Liver (tissue), 9 donors: ENCODE data around the gene TRIM67. TPM values are rescaled to one million over a fixed set of nuclear protein-coding genes. Genes with fewer than 3 reads are reported as not detected.

ENCODE experiments used
- DNase-seq: peaks from one replicate; pipeline ENCODE4 v3.0.0-alpha.2; 2017; ENCODE audit warnings: low spot score
- H3K27ac ChIP-seq, 2 donors: one replicate each; pipeline ENCODE4 v1.7.0; 2013; ENCODE audit warnings: inconsistent platforms in 2 of 2, low read length in 2 of 2, control low read depth in 1 of 2, low read depth in 1 of 2, mild to moderate bottlenecking in 1 of 2
- H3K27me3 ChIP-seq, 4 donors: one replicate each; pipeline versions ENCODE4 v1.6.1 to v1.7.0; 2013; ENCODE audit warnings: low read length in 3 of 4, inconsistent platforms in 1 of 4, mild to moderate bottlenecking in 1 of 4, moderate library complexity in 1 of 4; ENCODE audit not compliant: control insufficient read depth in 4 of 4, insufficient read depth in 4 of 4
- H3K36me3 ChIP-seq, 4 donors: one replicate each; pipeline versions ENCODE4 v1.6.1 to v1.7.0; 2013; ENCODE audit warnings: low read length in 3 of 4, mild to moderate bottlenecking in 3 of 4, low read depth in 1 of 4, moderate library complexity in 1 of 4; ENCODE audit not compliant: control insufficient read depth in 4 of 4, insufficient read depth in 3 of 4
- H3K4me1 ChIP-seq, 4 donors: one replicate each; pipeline versions ENCODE4 v1.6.1 to v1.7.0; 2013; ENCODE audit warnings: low read length in 3 of 4, mild to moderate bottlenecking in 3 of 4, moderate library complexity in 1 of 4; ENCODE audit not compliant: control insufficient read depth in 4 of 4, insufficient read depth in 4 of 4
- H3K4me3 ChIP-seq, 3 donors: one replicate each; pipeline versions ENCODE4 v1.6.1 to v1.7.0; 2013; ENCODE audit warnings: low read length in 3 of 3, control low read depth in 1 of 3, low read depth in 1 of 3, mild to moderate bottlenecking in 1 of 3
- H3K9ac ChIP-seq, 2 donors: one replicate each; pipeline ENCODE4 v1.7.0; 2013; ENCODE audit warnings: low read length in 2 of 2, mild to moderate bottlenecking in 2 of 2, moderate library complexity in 2 of 2, control low read depth in 1 of 2, low read depth in 1 of 2
- H3K9me3 ChIP-seq, 4 donors: one replicate each; pipeline versions ENCODE4 v1.6.1 to v1.7.0; 2013; ENCODE audit warnings: low read length in 3 of 4; ENCODE audit not compliant: control insufficient read depth in 4 of 4
- ATF3 ChIP-seq: IDR thresholded peaks from 2 replicates; pipeline ENCODE4 v1.6.1; 2016; ENCODE audit warnings: antibody characterized with exemption
- EGR1 ChIP-seq, 2 donors: IDR thresholded peaks; 2 replicates each; pipeline ENCODE4 v1.6.1; 2016 to 2018; ENCODE audit warnings: antibody characterized with exemption in 2 of 2, low read depth in 2 of 2
- FOXA1 ChIP-seq: IDR thresholded peaks from 2 replicates; pipeline ENCODE4 v1.6.1; 2016; ENCODE audit warnings: antibody characterized with exemption
- HNF4G ChIP-seq: IDR thresholded peaks from 2 replicates; pipeline ENCODE4 v1.6.1; 2016; ENCODE audit warnings: antibody characterized with exemption
- JUND ChIP-seq, 2 donors: IDR thresholded peaks; 2 replicates each; pipeline ENCODE4 v1.6.1; 2016; ENCODE audit warnings: antibody characterized with exemption in 2 of 2
- MAX ChIP-seq: IDR thresholded peaks from 2 replicates; pipeline ENCODE4 v1.6.1; 2016; ENCODE audit warnings: antibody characterized with exemption
- RAD21 ChIP-seq, 2 donors: IDR thresholded peaks; 2 replicates each; pipeline ENCODE4 v1.6.1; 2016; ENCODE audit warnings: antibody characterized with exemption in 2 of 2, mild to moderate bottlenecking in 2 of 2
- SP1 ChIP-seq: IDR thresholded peaks from 2 replicates; pipeline ENCODE4 v1.6.1; 2018; ENCODE audit warnings: antibody characterized with exemption, mild to moderate bottlenecking
- TAF1 ChIP-seq: conservative IDR thresholded peaks from 2 replicates; pipeline ENCODE4 v1.6.1; 2016; ENCODE audit warnings: antibody characterized with exemption, mild to moderate bottlenecking
- YY1 ChIP-seq: IDR thresholded peaks from 2 replicates; pipeline ENCODE4 v1.6.1; 2016; ENCODE audit warnings: antibody characterized with exemption, mild to moderate bottlenecking
- ZBTB33 ChIP-seq: IDR thresholded peaks from 2 replicates; pipeline ENCODE4 v1.6.1; 2016; ENCODE audit warnings: antibody characterized with exemption
- WGBS: extraction: QIAGEN DNeasy Blood & Tissue Kit; methylation state at CpG from one replicate; pipeline ENCODE4 v1.1.7; 2013; 5-methylcytosine and 5-hydroxymethylcytosine counted together
- polyA plus RNA-seq, 2 donors: library from polyadenylated mRNA; stranded (reverse) in 1 of 2; unstranded in 1 of 2; fragments of 200-250 nt in 1 of 2; fragments of >200 nt in 1 of 2; fragmentation: Nextera tagmentation in 1 of 2; extraction: Ambion mirVana in 1 of 2; gene quantifications; one replicate each; pipeline versions ENCODE4 v1.2.1 to v1.2.3, GENCODE V29; 2013 to 2015
- total RNA-seq, 2 donors: library from RNA; depleted of rRNA; stranded (reverse); fragments of >200 nt; gene quantifications; one replicate each; pipeline ENCODE4 v1.2.3, GENCODE V29; 2014
- TF ChIP-seq, protein P1 (sequence below): fragments of 150-350 bp; IDR thresholded peaks from 2 replicates; pipeline ENCODE4 v1.5.1; 2017; ENCODE audit warnings: improper control_type of control experiment, low read depth, low read length; ENCODE audit not compliant: missing input control
- TF ChIP-seq, protein P2 (sequence below): IDR thresholded peaks from 2 replicates; pipeline ENCODE4 v1.6.1; 2016; ENCODE audit warnings: antibody characterized with exemption, mild to moderate bottlenecking
- donor health status: healthy.
- donor health status: healthy.
- donor health status: healthy.
- donor health status: healthy.
- donor health status: healthy.

Gene TRIM67
- total and polyA plus RNA-seq, 4 donors, result under 0.01 to 0.05 TPM; not detected in 2

DNA sequence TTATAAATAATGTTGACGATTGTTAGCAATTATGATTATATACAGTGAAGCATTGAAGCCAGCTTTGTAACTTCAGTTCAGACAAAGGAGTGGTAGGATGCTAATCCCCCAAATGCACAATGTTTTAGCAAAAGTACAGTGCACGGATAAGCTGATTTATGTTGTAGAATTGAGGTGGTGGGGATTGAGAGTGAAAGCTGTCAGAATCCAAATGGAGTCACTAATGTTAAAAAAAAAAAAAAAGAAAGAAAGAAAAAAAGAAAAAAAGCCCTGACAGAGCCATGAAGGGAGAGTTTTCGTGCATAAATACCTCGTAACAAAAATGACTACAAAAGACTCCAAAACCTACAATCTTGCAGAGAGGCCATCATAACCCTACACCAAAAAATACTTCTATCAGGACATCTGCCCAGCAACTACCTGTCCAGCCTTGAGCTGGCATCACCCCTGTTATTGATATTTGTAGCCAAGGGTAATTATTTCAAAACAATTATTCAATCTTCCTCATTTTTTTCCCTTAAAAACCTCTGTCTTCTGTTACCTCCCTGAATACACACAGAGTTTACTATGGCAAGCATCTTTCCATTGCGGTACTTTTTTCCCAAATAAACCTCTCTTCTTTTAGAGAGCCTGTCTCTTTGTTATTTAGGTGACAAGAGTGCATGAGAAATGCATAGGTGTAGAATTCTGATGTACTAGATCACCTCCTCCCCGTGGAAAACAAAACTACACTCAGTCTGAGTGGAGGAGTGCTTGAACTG is 2.5 kb upstream of the TRIM67 start:
- no peak for DNase-seq
- Histone ChIP-seq H3K4me3 (no peak overlapping the region), H3K27ac (no peak overlapping the region), H3K36me3 (no peaks in the 10 kb centered on the region), H3K4me1 (peaks cover 15 to 22% (median 19%) of the 10 kb centered on the region in 4 donors), H3K9ac (no peak overlapping the region), H3K9me3 (no peaks in the 10 kb centered on the region), H3K27me3 (peaks cover 0 to 11% (median 6%) of the 10 kb centered on the region in 4 donors)
- WGBS, result 71% methylated on average over 6 of the region's 6 CpGs
- TF ChIP-seq HNF4G (no peak), YY1 (no peak), JUND (IDR thresholded peaks at IDR 0.05) (no peak), TAF1 (no peak), ZBTB33 (no peak), RAD21 (IDR thresholded peaks at IDR 0.05) (no peak), ATF3 (no peak), MAX (no peak)
- TF ChIP-seq, protein P1, sequence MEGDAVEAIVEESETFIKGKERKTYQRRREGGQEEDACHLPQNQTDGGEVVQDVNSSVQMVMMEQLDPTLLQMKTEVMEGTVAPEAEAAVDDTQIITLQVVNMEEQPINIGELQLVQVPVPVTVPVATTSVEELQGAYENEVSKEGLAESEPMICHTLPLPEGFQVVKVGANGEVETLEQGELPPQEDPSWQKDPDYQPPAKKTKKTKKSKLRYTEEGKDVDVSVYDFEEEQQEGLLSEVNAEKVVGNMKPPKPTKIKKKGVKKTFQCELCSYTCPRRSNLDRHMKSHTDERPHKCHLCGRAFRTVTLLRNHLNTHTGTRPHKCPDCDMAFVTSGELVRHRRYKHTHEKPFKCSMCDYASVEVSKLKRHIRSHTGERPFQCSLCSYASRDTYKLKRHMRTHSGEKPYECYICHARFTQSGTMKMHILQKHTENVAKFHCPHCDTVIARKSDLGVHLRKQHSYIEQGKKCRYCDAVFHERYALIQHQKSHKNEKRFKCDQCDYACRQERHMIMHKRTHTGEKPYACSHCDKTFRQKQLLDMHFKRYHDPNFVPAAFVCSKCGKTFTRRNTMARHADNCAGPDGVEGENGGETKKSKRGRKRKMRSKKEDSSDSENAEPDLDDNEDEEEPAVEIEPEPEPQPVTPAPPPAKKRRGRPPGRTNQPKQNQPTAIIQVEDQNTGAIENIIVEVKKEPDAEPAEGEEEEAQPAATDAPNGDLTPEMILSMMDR, result no peak

DNA sequence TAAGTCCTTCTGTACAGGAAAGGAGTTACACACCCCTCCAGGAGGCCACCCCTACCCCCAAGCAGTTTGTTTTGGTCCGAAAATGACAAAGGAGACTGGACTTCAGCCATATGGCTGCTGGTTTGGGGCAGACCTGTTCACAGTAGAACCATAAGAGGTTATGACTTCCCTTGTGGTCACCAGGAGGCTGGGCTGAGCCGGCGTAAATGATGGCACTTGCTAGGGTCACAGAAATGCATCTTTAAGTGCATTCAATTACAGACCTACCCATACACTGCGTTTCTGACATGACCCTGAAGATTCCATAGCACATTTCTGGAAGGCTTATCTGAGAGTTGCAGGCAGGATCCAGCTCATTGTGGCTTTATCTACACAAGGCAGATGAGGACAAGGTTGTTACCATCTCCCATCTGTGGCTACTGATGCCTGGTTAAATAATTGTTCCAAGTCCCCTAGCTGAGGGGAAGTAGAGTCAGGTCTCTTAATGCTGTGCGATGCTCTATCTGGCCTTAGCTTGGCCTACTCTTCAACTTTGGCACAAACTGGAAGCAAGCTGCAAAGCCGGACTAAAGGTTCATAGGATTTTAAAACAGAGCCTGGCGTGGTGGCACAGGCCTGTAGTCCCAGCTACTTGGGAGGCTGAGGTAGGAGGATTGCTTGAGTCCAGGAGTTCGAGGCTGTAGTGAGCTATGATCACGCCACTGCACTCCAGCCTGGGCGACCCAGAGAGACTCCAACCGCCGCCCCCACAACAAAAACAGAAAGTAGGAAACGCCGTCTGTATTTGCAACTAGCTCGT is 1.7 kb upstream of the TRIM67 start:
- no peak overlapping the region for H3K9ac ChIP-seq
- no peak overlapping the region for H3K4me3 ChIP-seq
- peaks cover 15 to 22% (median 19%) of the 10 kb centered on the region in 4 donors for H3K4me1 ChIP-seq
- no peaks in the 10 kb centered on the region for H3K36me3 ChIP-seq
- H3K27me3 ChIP-seq, result peaks cover 0 to 14% (median 6%) of the 10 kb centered on the region in 4 donors
- DNase-seq, result peak; percentile 36
- 75% methylated on average over 15 of the region's 15 CpGs for WGBS
- no peaks in the 10 kb centered on the region for H3K9me3 ChIP-seq
- no peak for TF ChIP-seq EGR1 (IDR thresholded peaks at IDR 0.05; ENCODE audit: low read depth in 2 of 2)
- TF ChIP-seq, protein P2, sequence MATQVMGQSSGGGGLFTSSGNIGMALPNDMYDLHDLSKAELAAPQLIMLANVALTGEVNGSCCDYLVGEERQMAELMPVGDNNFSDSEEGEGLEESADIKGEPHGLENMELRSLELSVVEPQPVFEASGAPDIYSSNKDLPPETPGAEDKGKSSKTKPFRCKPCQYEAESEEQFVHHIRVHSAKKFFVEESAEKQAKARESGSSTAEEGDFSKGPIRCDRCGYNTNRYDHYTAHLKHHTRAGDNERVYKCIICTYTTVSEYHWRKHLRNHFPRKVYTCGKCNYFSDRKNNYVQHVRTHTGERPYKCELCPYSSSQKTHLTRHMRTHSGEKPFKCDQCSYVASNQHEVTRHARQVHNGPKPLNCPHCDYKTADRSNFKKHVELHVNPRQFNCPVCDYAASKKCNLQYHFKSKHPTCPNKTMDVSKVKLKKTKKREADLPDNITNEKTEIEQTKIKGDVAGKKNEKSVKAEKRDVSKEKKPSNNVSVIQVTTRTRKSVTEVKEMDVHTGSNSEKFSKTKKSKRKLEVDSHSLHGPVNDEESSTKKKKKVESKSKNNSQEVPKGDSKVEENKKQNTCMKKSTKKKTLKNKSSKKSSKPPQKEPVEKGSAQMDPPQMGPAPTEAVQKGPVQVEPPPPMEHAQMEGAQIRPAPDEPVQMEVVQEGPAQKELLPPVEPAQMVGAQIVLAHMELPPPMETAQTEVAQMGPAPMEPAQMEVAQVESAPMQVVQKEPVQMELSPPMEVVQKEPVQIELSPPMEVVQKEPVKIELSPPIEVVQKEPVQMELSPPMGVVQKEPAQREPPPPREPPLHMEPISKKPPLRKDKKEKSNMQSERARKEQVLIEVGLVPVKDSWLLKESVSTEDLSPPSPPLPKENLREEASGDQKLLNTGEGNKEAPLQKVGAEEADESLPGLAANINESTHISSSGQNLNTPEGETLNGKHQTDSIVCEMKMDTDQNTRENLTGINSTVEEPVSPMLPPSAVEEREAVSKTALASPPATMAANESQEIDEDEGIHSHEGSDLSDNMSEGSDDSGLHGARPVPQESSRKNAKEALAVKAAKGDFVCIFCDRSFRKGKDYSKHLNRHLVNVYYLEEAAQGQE, result no peak
- no peak for TF ChIP-seq SP1
- no peak for TF ChIP-seq FOXA1
- no peak overlapping the region for H3K27ac ChIP-seq
